CD4-positive, alpha-beta T cell treated with Interleukin-4 for 4 hours (primary cell): Measurements from ENCODE around the gene PP2D1.
A peak's percentile ranks its signal among the peaks of the same experiment; 100 is the strongest.
"Not testable (repeated sequence)": the region's sequence is repeated elsewhere in the genome, so short reads cannot be mapped to it uniquely, and the experiment has no call there.

ENCODE experiments used
- DNase-seq: peaks from one replicate; pipeline ENCODE4 v3.0.0-alpha.2; 2020

The PP2D1 gene, protein sequence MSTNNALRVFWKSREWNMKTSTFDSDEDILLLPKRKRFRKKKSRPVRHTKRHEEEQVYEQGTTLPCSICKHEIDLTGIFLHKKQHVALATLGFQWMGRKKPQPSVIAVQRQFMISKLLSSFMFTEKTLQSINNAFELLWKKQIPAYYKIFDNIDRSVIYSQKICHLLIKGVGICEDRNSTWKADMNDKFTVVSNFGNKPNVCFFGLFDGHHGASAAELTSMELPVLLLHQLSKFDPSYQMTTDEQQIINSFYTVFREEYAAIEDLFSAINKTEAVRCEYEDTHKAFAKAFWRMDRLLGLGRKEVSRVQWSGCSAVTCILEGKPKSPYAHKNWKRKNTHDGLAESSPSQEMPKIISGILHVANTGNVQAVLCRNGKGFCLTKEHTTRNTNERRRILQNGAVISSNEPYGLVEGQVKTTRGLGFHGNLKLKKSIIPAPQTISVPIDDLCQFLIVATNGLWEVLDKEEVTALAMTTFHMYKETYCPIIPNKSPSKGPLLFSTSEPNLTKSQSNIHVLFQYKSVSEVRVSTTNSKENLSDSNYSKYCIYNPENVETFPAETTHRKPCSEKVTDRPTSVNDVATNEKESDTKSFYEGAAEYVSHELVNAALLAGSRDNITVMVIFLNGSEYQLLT

DNA sequence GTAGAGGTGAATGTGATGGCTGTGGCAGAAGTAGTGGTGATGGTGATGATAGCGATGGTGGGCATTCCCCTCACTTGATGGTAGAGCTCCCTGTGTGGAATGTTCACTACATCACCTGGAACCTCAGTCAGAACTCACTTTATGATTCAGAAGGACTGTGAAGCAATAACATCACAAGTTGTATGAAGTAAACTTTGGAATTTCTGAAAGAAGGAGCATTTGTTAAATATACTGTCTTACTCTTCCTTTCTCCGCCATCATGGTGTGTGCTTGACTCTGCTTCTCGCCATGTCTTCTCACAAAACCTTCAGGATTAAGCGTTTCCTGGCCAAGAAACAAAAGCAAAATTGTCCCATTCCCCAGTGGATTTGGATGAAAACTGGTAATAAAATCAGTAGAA is at the start of gene PP2D1:
Gene PP2D1, minus strand, starts transcription at position 101 of the 400 bp plus-strand sequence. CDS start 192 bp downstream, outside the sequence.
- DNase-seq = no peak

GRCh38 chr3:20060974-20061685 is 49.1 kb upstream of the PP2D1 start:
- DNase-seq = peak; percentile 39

DNA sequence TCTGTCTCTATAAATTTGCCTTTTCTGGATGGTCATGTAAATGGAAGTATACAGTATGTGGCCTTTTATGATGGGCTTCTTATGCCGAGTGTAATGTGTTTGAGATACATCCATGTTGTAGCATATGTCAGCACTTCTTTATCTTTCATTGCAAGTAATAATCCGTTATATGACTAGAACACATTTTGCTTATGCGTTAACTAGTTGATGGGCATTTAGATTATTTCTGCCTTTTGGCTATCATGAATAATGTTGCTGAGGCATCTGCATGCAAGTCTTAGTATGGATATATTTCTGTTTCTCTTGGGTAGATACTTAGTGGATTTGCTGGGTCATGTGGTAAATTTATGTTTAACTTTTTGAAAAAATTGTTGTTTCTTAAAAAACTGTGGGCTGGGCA is 47.9 kb upstream of the PP2D1 start:
- DNase-seq = no peak

GRCh38 chr3:20057612-20058180 is 45.6 kb upstream of the PP2D1 start:
- DNase-seq = no peak

DNA sequence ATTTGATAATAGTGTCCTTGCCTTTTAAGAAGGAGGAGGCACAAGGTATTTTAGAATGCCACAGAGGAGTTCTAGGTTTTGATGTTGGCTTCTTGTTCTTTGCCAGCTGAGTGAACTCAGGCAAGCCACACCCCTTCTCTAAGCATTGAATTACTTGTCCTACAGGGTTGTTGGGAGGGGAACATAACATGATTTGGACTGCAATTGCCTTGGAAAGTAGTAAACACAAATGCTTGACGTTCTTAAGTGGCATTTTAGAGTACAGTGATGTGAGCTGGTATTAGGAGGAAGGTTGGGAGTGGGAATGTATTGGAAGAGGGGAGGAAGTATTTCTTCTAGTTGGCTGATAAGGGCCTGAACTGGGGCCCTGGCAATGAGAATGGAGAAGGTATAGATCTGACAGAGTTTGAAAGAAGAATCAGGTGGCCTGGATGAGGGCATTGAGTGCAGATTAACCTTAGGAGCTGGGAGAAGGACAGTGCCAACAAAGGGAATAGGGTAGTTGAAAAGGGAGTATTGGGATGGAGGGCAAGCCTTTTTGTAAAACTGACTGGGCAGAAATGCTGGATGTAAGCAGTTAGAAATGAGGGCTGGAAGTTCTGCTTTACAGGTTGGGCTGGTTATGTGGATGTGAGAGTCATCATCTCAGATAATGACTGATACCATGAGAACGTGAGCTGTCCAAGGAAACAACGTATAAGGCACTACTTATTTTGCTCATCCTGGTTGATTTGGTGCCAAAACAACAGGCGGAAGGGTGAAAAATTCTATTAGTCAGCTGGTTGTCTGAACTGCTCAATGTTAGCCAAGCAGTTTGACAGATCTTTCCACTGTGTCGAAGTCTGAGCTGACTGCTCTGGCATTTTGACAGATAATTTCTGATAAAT is 44.9 kb upstream of the PP2D1 start:
- peak; percentile 74 for DNase-seq

DNA sequence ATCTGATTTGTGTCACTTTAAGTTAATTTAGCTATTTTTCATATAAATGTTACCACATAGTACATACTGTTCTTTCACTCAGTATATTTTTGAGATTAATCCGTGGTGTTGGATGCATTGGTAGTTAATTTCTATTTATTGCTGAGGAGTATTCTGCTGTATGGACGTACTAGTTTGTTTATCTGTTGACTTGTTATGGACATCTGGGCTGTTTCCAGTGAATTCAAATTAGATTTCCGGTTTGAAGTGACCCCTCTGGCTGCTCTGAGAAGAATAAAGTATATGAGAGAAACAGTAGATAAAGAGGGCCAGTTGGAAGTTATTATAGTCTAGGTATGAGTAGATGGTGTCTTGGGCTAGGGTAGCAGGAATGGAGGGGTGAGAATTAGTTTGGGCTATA is 43.8 kb upstream of the PP2D1 start:
- DNase-seq = no peak

DNA sequence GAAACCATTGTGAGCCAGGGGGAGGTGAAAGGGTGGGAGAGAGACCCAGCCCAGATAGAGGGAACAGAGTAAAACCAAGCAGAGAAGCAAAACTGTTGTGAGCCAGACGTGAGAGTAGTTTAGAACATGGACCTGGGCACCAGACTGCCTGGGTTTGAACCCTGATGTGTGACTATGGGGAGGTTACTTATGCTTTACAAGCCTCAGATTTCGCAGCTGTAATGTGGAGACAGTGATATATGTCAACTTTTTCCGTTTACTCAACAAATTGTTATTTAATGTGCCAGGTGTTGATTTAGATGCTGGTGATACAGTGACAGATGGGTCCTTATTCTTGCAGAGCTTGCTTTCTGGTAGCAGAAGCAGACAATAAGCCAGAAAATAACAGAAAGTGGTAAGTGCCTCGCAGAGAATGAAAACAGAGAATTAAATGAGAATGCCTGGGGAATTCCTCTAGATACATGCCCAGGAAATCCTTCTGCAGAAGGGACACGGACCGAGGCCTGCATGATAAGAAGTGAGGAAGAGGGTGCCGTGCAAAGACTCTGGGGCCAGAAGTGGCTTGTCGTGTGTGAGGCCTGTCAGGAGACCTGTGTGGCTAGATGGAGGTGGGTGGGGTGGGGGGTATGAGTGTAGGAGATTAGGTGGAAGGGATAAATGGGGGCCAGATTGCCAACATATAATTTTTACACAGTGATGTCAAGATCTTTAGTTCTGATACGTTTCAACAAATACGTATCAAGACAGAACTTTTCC is 43.1 kb upstream of the PP2D1 start:
- DNase-seq = no peak

DNA sequence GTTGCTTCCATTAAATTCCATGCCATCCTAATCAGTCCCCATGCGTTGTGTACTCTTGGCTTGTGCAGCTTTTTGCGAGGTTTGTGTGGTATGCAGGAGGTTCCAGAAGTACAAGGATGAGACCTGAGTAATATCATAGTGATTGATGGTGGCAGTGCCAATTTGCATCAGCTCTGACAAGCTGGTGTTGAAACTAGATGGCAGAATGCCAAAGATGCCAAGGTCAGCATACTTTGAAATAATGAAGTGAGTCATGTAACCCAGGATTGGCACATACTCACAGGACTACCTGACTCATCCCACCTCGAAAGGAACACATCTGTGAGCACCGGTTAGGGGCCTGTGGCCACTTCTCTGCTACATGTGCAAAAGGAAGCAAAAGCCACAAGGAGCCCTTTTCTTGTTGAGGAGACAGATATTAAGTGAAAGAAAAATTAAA is 42.5 kb upstream of the PP2D1 start:
- DNase-seq = peak; percentile 98

- no peak for DNase-seq
Measured at GRCh38 chr3:20052851-20053250, 40.8 kb upstream of the PP2D1 start.

GRCh38 chr3:20051123-20051806 is 39.2 kb upstream of the PP2D1 start:
- peak; percentile 36 for DNase-seq

DNA sequence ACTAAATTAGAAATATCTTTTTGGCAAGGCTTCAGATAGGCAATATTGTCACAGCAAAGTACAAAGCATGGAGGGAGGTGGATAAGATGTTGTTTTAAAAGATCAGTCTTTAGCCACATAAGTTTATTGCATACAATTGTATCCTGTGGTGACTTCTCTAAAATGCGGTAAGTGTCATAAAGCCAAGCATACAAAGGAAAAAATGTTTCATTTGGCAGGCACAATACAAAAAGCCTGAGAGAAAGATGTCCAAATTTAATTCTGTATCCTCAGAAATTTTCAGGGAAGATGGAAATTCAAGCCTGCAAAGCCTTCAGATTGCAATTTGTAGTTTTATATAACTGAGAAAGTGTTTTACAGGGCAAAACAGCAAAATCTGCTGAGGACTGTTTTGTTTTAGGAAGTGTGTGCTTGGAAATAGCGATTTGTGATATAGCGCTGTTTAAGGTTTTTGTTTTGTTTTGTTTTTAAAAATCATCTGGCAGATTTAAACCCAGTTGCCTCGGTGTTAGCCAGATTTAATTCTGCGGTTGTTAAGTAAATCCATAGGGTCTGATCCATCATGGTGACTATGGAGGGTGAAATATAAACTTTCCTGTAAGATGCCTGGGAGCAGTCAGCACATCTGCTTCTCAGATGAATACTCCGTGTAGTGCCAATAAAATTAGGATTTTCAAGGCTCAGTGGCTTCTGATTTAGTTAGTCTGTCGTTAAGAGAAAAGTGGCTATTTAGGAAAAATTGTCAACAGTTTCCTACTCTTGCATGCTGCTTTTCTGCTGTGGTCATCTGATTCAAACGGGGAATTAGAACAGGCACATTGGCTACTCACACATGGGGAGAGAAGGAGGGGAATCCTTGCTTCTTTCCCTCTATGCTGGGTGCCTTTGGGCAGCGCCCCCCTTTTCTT is 36.2 kb upstream of the PP2D1 start:
- no peak for DNase-seq

DNA sequence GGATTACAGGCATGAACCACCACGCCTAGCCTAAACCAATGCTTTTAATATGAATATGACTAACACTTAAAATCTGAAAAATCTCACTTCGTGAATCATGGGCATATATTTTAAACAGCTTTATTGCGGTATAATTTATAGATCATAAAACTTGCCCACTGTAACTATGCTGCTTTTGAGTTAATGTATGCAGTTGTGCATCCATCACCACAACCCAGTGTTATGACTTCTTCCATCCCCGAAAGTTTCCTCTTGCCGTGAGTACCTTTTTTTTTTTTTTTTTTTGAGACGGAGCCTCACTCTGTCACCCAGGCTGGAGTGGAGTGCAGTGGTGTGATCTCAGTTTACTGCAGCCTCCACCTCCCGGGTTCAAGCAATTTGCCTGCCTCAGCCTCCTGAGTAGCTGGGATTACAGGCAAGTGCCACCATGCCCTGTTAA is 35.3 kb upstream of the PP2D1 start:
- no peak for DNase-seq

DNA sequence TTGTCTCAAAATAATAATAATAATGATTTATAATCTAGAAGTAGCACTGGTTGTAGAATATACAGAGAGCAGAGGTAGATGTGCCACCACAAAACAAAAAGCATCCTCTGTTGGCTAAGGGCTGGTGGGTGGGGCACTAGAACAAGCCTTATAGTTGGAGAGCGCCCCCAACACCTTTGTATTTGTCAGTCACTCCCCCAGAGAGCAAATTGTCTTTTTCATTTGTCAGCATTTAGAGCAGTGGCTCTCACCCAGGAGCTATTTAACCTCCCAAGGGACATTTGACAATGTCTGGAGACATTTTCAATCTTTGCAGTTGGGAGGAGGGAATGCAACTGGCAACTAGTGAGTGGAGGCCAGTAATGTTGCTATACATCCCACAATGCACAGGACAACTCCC is 34.5 kb upstream of the PP2D1 start:
- DNase-seq = no peak

DNA sequence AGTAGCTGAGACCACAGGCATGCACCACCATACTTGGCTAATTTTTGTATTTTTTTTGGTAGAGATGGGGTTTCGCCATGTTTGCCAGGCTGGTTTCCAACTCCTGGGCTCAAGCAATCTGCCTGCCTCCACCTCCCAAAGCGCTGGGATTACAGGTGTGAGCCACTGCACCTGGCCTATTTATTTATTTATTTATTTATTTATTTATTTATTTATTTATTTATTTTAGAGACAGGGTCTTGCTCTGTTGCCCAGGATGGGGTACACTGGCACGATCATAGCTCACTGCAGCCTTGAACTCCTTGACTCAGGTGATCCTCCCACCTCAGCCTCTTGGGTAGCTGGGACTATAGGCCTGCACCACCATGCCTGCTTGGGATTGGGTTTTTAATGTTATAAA is 33.1 kb upstream of the PP2D1 start:
- not testable (repeated sequence) for DNase-seq

GRCh38 chr3:20043825-20044224 is 31.8 kb upstream of the PP2D1 start:
- DNase-seq = peak; percentile 46

GRCh38 chr3:20043396-20043795 is 31.3 kb upstream of the PP2D1 start:
- peak; percentile 63 for DNase-seq

DNA sequence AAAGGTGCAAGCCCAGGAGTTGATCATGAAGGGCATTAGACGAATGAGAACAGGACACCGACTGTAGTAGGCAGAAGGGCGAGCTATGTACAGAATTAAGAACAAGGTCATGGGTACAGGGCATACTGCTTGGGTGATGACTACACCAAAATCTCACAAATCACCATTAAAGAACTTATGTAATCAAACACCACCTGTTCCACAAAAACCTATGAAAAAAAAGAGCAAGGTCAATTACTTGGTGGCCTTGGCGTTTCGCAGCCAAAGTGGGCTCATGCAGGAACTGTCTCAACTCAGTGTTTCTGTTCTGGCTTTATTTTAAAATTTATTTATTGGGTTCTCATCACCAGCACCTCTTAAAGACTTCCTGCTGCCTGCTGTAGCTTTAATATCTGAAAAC is 30.3 kb upstream of the PP2D1 start:
- no peak for DNase-seq

DNA sequence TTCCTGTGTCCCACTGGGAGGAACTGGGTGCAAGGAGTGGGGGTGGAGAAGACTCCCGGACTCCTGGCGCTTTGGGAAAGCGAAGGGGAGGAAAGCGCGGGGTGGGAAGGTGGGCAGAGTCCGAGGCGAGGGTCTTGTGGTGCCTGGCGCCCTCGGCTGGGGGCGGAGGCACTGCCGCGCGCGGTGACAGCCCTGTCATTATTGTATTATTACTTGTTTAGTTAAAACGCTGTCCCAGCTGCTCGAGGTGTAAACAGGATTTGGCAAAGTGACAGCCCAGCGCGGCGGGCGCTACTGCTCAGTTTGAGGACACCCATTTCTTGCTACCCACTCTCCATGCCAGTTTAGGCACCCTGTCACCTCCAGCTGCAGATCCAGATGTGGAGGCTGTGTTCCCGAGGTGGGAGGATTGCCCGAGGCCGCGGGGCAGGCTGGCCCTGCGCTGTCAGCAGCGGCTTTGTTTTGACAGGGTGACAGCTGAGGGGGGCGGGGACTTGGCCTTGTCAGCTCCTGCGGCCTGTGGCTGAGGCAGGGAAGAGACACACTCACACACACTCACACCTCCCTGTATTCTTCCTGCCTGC is 29.2 kb upstream of the PP2D1 start:
- DNase-seq = peak; percentile 75

- peak; percentile 64 for DNase-seq
Measured at GRCh38 chr3:20040548-20041196, 28.6 kb upstream of the PP2D1 start.
